Astrocyte (in vitro differentiated cells and primary cell): ENCODE measurements around the gene ADAP1. TPM values are rescaled to one million over a fixed set of nuclear protein-coding genes. Genes with fewer than 3 reads are reported as not detected.

Source experiments
- DNase-seq: peaks from one replicate; pipeline ENCODE4 v3.0.0-alpha.2; 2010; ENCODE audit warnings: low read depth
- FAIRE-seq: peaks from 2 replicates; lab custom pipeline; 2011; peaks lifted over from hg19 to GRCh38; lab: Jason Lieb, UNC
- H2AFZ ChIP-seq: 2 replicates; pipeline ENCODE4 v1.6.0; 2012; ENCODE audit warnings: low read depth, low read length, inconsistent platforms
- H3K27ac ChIP-seq: 2 replicates; pipeline ENCODE4 v1.5.1; 2011; ENCODE audit warnings: low read depth, low read length, inconsistent platforms
- H3K27me3 ChIP-seq: 2 replicates; pipeline ENCODE4 v1.6.0; 2011; ENCODE audit warnings: low read length, inconsistent platforms; ENCODE audit not compliant: insufficient read depth
- H3K36me3 ChIP-seq: 2 replicates; pipeline ENCODE4 v1.5.1; 2011; ENCODE audit warnings: low read length, inconsistent platforms; ENCODE audit not compliant: insufficient read depth
- H3K4me1 ChIP-seq: 2 replicates; pipeline ENCODE4 v1.5.1; 2011; ENCODE audit warnings: low read length, inconsistent platforms; ENCODE audit not compliant: insufficient read depth
- H3K4me2 ChIP-seq: 2 replicates; pipeline ENCODE4 v1.6.0; 2012; ENCODE audit warnings: low read length, inconsistent platforms
- H3K4me3 ChIP-seq: 2 replicates; pipeline ENCODE4 v1.5.1; 2011; ENCODE audit warnings: low read depth, mild to moderate bottlenecking, low read length, inconsistent platforms; ENCODE audit not compliant: insufficient read depth
- H3K79me2 ChIP-seq: 2 replicates; pipeline ENCODE4 v1.6.0; 2012; ENCODE audit warnings: mild to moderate bottlenecking, low read length, inconsistent platforms; ENCODE audit not compliant: insufficient read depth
- H3K9ac ChIP-seq: 2 replicates; pipeline ENCODE4 v1.6.0; 2012; ENCODE audit warnings: mild to moderate bottlenecking, low read length, inconsistent platforms
- H3K9me3 ChIP-seq: 2 replicates; pipeline ENCODE4 v1.5.1; 2012; ENCODE audit warnings: low read depth, mild to moderate bottlenecking, low read length, inconsistent platforms; ENCODE audit not compliant: insufficient read depth
- H4K20me1 ChIP-seq: 2 replicates; pipeline ENCODE4 v1.6.0; 2012; ENCODE audit warnings: low read length, inconsistent platforms; ENCODE audit not compliant: insufficient read depth
- H3K27ac Mint-ChIP-seq: one replicate; pipeline ENCODE4 v1.8.0; 2021; ENCODE audit warnings: mild to moderate bottlenecking, mixed read lengths; ENCODE audit not compliant: unreplicated experiment
- H3K27me3 Mint-ChIP-seq: one replicate; pipeline ENCODE4 v1.8.0; 2021; ENCODE audit warnings: low read depth, mixed read lengths; ENCODE audit not compliant: unreplicated experiment
- H3K36me3 Mint-ChIP-seq: one replicate; pipeline ENCODE4 v1.8.0; 2021; ENCODE audit warnings: low read depth, mixed read lengths; ENCODE audit not compliant: unreplicated experiment
- H3K4me1 Mint-ChIP-seq: one replicate; pipeline ENCODE4 v1.8.0; 2021; ENCODE audit warnings: low read depth, mixed read lengths; ENCODE audit not compliant: unreplicated experiment
- H3K4me3 Mint-ChIP-seq: one replicate; pipeline ENCODE4 v1.8.0; 2021; ENCODE audit warnings: mild to moderate bottlenecking, moderate library complexity, mixed read lengths; ENCODE audit not compliant: unreplicated experiment
- H3K9me3 Mint-ChIP-seq: one replicate; pipeline ENCODE4 v1.8.0; 2021; ENCODE audit warnings: mild to moderate bottlenecking, mixed read lengths; ENCODE audit not compliant: unreplicated experiment
- EZH2 ChIP-seq: IDR thresholded peaks from 2 replicates; pipeline ENCODE4 v1.6.1; 2012; ENCODE audit warnings: mild to moderate bottlenecking, low read length, inconsistent platforms; ENCODE audit not compliant: insufficient read depth
- total RNA-seq: library from RNA; stranded (reverse); gene quantifications from 2 replicates; pipeline ENCODE4 v1.2.1, GENCODE V29; 2021
- TF ChIP-seq, protein P1 (sequence below): IDR thresholded peaks from 2 replicates; pipeline ENCODE4 v1.5.1; 2011; ENCODE audit warnings: low read depth, mild to moderate bottlenecking, inconsistent platforms, low read length, moderate library complexity; ENCODE audit not compliant: insufficient read depth

Gene ADAP1
- total RNA-seq, 1 donor from 2014 or later = 4.8 TPM

- TF ChIP-seq, protein P1, sequence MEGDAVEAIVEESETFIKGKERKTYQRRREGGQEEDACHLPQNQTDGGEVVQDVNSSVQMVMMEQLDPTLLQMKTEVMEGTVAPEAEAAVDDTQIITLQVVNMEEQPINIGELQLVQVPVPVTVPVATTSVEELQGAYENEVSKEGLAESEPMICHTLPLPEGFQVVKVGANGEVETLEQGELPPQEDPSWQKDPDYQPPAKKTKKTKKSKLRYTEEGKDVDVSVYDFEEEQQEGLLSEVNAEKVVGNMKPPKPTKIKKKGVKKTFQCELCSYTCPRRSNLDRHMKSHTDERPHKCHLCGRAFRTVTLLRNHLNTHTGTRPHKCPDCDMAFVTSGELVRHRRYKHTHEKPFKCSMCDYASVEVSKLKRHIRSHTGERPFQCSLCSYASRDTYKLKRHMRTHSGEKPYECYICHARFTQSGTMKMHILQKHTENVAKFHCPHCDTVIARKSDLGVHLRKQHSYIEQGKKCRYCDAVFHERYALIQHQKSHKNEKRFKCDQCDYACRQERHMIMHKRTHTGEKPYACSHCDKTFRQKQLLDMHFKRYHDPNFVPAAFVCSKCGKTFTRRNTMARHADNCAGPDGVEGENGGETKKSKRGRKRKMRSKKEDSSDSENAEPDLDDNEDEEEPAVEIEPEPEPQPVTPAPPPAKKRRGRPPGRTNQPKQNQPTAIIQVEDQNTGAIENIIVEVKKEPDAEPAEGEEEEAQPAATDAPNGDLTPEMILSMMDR = no peak
- no peak for TF ChIP-seq EZH2
These were observed 30.6 kb upstream of the ADAP1 start for GRCh38 chr7:985127-985416.

DNA sequence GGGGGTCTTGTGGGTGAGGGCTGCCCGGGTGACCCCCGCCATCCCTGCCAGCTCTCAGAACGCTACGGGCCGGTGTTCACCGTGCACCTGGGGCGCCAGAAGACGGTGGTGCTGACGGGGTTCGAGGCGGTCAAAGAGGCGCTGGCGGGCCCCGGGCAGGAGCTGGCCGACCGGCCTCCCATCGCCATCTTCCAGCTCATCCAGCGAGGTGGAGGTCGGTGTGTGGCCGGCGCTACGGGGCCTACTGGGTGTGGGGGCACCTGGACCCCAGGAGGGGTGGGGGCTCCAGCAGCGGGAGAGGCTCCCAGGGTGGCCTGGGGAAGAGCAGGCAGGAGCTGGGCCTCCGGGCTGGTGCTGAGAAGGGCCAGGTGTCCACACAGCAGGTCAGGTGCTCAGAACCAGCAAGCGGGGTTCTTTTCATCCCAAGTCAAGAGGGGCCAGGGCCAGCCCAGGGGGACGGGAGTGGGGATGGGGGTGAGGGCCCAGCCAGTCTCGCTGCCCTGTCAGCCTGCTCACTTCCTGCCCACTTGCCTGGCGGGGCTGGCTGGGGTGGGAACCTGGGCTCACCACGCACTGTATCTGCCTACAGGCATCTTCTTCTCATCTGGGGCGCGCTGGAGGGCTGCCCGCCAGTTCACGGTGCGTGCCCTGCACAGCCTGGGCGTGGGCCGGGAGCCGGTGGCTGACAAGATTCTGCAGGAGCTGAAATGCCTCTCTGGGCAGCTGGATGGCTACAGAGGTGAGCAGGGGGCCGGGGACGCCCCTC is 30.1 kb upstream of the ADAP1 start:
- Histone ChIP-seq H3K27ac (no peak overlapping the region), H3K4me2 (no peak overlapping the region), H3K36me3 (no peaks in the 10 kb centered on the region), H3K79me2 (no peaks in the 10 kb centered on the region), H3K4me3 (no peak overlapping the region), H3K4me1 (peaks cover 3% of the 10 kb centered on the region), H3K9ac (no peak overlapping the region), H3K27me3 (no peaks in the 10 kb centered on the region), H4K20me1 (no peaks in the 10 kb centered on the region), H2AFZ (no peak overlapping the region), H3K9me3 (no peaks in the 10 kb centered on the region)
- no peak overlapping the region for H3K4me3 Mint-ChIP-seq
- FAIRE-seq (no peak), DNase-seq (no peak)
- no peaks in the 10 kb centered on the region for H3K9me3 Mint-ChIP-seq
- H3K4me1 Mint-ChIP-seq = peaks cover 2% of the 10 kb centered on the region
- TF ChIP-seq EZH2 = no peak
- TF ChIP-seq, protein P1 = no peak
- H3K27ac Mint-ChIP-seq = no peak overlapping the region
- no peaks in the 10 kb centered on the region for H3K27me3 Mint-ChIP-seq
- H3K36me3 Mint-ChIP-seq = no peaks in the 10 kb centered on the region

More at GRCh38 chr7:985127-985416, 30.6 kb upstream of the ADAP1 start:
- Histone ChIP-seq H3K9ac (no peak overlapping the region), H3K4me2 (no peak overlapping the region), H3K4me1 (peaks cover 3% of the 10 kb centered on the region), H4K20me1 (no peaks in the 10 kb centered on the region), H3K9me3 (no peaks in the 10 kb centered on the region), H3K4me3 (no peak overlapping the region), H3K27me3 (no peaks in the 10 kb centered on the region), H3K27ac (no peak overlapping the region), H3K79me2 (no peaks in the 10 kb centered on the region), H3K36me3 (no peaks in the 10 kb centered on the region), H2AFZ (no peak overlapping the region)
- Mint-ChIP-seq H3K4me3 (no peak overlapping the region), H3K27ac (no peak overlapping the region), H3K4me1 (peaks cover 2% of the 10 kb centered on the region), H3K9me3 (no peaks in the 10 kb centered on the region), H3K27me3 (no peaks in the 10 kb centered on the region), H3K36me3 (no peaks in the 10 kb centered on the region)
- FAIRE-seq = no peak
- no peak for DNase-seq

- H3K4me3 Mint-ChIP-seq = no peak overlapping the region
- H3K36me3 Mint-ChIP-seq = no peaks in the 10 kb centered on the region
- Histone ChIP-seq H4K20me1 (no peaks in the 10 kb centered on the region), H3K27ac (no peak overlapping the region), H3K36me3 (no peaks in the 10 kb centered on the region), H2AFZ (no peak overlapping the region), H3K79me2 (no peaks in the 10 kb centered on the region), H3K4me2 (no peak overlapping the region), H3K4me1 (peaks cover 3% of the 10 kb centered on the region), H3K9ac (no peak overlapping the region), H3K4me3 (no peak overlapping the region), H3K9me3 (no peaks in the 10 kb centered on the region), H3K27me3 (no peaks in the 10 kb centered on the region)
- H3K27ac Mint-ChIP-seq = no peak overlapping the region
- no peaks in the 10 kb centered on the region for H3K27me3 Mint-ChIP-seq
- FAIRE-seq = no peak
- DNase-seq = no peak
- H3K4me1 Mint-ChIP-seq = peaks cover 2% of the 10 kb centered on the region
- no peak for TF ChIP-seq EZH2
- TF ChIP-seq, protein P1 = no peak
- no peaks in the 10 kb centered on the region for H3K9me3 Mint-ChIP-seq
These were observed 29.2 kb upstream of the ADAP1 start for GRCh38 chr7:983616-984071.
